Astrocyte (in vitro differentiated cells and primary cell): Measurements from ENCODE around the gene BMPR1A.

Experiments used
- CTCF ChIP-seq: IDR thresholded peaks from 2 replicates; pipeline ENCODE4 v1.5.1; 2011; ENCODE audit warnings: low read depth, mild to moderate bottlenecking, inconsistent platforms, low read length, moderate library complexity; ENCODE audit not compliant: insufficient read depth
- EZH2 ChIP-seq: IDR thresholded peaks from 2 replicates; pipeline ENCODE4 v1.6.1; 2012; ENCODE audit warnings: mild to moderate bottlenecking, low read length, inconsistent platforms; ENCODE audit not compliant: insufficient read depth

GRCh38 chr10:86747796-86748581 is 8.4 kb upstream of the BMPR1A start:
- TF ChIP-seq CTCF (no peak), EZH2 (no peak)
